NCI-H446 (cell line): ENCODE results near the gene UGCG.
A peak's percentile ranks its signal among the peaks of the same experiment; 100 is the strongest.
"Not testable (repeated sequence)": the region's sequence is repeated elsewhere in the genome, so short reads cannot be mapped to it uniquely, and the experiment has no call there.

ENCODE experiments used
- DNase-seq, 2 experiments: peaks; one replicate each; lab custom pipeline; 2025; lab: John Stamatoyannopoulos, UW

UGCG gene

DNA sequence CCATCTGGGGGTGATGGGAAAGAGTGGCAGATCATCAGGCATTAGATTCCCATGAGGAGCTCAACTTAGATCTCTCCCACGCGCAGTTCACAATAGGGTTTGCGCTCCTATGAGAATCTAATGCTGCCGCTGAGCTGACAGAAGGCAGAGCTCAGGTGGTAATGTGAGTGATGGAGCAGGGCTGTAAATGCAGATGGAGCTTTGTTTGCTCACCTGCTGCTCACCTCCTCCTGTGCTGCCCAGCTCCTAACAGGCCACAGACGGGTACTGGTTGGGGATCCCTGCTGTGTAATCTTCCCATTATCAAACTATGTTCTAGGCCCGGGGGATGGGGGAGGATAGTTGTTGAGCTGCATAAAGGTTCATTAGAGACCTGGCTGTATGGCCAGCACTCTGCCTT is 58.4 kb downstream of the UGCG start:
- DNase-seq: no peak

DNA sequence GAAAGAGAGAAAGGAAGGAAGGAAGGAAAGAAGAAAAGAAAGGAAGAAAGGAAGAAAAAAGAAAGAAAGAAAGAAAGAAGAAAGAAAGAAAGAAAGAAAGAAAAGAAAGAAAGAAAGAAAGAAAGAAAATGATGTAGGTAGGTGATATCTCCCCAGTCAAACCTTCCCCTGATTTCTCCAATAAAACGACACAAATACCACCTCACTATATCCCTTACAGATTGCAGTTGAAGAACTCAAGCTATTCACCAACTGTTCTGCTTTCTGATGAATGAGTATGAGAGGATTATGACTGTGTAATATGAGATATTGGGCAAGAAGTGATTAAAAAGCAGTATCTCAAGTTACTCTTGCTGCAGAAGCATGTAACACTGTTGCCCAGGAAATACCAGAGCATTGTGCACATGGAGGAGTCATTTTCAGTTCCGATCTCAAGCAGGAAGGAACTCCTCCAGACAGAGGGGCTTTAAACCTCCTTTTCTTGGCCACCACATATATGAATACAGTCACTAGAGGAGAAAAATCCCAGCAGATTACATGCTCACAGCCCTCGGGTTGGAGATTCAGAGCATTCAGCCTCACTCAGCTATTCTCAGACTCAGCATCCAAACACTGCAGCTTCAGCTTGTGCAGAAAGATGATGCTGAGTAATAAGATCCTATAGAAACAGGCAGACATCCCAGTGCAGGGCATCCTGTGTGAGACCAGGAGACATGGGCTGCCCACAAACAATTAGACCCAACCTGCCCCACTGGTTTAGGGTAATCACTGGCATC is 61.4 kb downstream of the UGCG start:
- no peak for DNase-seq

DNA sequence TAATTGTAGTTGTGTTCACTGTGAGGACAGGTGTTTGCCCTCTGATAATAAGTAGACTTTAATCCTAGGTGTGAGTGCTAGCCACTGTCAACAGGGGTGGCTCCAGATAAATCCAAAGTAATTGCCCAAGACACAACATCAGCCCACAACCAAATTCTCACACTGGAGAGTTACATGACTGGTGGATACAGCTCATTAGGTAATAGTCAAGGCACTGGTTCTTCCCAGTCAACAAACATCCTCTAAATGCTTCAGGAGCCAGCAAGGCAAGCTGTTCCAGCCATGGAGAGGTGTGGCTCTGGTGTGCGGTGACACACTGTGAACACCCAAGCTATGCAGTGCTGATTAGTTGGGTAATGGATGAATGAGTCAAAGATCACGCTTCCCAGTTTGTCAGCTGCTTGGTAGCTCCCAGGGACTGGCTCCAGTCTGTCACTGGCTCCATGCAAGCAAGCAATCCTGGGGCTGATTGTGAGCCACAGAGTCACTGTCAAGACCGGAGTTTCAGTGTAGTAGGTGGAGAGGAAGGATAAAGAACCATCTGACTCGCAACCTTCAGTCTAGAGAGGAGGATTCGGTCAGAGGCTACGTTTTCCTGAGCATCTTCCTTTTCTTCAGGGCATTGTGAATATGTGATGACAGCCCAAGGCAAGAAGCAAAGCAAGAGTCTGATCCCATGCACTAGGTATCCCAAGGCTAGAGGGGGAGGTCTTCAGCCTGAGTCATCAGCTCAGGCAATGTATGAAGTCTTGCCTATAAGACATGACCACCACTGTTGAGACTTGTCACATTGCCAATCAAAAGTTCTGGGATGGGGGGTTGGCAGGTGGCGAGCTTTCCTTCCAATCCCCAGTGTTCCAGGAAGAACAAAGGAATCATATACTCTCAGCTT is 63.1 kb downstream of the UGCG start:
- DNase-seq: no peak

DNA sequence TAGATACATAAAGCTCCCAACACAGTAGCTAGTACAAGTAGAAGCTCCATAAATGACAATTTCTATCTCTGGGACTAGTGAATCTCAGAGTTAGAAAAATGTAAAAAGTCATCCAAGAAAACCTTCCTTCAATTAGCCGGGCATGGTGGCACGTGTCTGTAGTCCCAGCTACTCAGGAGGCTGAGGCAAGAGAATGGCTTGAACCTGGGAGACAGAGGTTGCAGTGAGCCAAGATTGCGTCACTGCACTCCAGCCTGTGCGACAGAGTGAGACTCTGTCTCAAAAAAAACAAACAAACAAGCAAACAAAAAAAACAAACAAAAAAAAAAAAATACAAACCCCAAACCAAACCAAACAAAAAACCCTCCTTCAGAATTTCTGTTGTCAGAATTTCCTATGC is 63.9 kb downstream of the UGCG start:
- not testable (repeated sequence) for DNase-seq

DNA sequence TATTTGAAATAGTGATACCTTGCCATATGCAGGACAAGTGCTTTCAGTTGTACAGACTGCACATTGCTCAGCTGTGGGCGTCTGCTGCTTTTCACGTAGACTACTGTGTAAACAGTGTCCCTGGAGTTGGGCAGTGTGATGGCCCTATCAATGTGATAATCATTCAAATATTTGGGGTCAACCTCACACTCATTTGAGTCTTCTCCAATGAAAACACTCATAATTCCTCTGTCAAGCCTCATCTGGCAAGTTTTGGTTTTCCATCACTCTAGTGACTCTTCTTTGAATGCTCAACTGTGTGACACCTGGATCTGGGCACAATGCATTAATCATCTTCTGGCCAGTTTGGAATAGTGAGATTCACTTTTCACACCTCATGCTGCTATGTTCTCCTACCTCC is 64.4 kb downstream of the UGCG start:
- DNase-seq: no peak

DNA sequence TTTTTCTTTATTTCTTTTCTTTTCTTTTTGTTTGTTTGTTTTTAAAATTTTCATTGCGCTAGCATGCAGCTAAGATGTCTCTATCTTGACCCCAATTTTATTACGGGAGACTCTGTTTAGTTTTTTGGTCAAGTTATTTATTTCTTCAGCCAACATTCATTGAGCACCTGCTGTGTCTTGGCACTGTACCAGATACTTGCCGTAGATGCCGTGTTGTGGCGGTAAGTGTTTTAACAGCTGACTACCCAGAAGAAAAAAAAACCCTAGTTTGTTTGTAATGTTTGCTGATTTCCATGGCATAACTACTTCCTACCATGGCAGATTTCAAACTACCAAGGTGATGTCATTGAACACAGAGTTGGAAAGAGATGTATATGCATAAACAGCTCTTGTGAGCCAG is 65.0 kb downstream of the UGCG start:
- peak in 1 of 2 experiments; percentile 40 for DNase-seq

DNA sequence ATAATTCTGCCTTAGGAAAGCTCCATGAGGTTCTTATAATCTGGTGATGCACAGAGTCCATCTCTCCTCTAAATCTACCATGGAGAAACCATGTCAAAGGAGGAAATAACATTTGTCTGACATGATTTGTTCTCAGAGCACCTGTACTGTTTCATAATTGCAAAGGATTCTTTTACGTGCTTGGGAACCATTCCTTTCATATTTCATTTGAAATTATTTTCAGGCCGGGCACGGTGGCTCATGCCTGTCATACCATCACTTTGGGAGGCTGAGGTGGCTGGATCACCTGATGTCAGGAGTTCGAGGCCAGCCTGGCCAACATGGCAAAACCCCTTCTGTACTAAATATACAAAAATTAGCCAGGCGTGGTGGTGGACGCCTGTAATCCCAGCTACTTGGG is 65.4 kb downstream of the UGCG start:
- DNase-seq: no peak

DNA sequence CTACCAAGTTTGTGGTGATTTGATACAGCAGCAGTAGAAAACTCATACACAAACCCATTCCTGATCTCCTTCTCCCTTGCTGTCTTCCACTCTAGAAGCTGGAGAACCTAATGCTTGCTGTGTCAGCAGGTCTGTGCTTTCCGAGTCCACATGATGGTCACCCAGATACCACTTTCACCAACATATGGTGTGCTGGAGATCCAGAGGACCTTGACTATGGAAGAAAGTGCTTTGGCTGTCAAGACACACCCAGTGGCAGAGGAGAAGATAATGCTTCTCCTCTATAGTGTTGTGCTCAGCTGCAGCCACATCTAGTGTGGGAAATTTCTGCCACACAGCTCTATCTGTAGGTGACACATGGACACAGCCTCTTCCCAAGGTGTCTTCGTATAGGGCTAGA is 67.4 kb downstream of the UGCG start:
- DNase-seq: no peak

DNA sequence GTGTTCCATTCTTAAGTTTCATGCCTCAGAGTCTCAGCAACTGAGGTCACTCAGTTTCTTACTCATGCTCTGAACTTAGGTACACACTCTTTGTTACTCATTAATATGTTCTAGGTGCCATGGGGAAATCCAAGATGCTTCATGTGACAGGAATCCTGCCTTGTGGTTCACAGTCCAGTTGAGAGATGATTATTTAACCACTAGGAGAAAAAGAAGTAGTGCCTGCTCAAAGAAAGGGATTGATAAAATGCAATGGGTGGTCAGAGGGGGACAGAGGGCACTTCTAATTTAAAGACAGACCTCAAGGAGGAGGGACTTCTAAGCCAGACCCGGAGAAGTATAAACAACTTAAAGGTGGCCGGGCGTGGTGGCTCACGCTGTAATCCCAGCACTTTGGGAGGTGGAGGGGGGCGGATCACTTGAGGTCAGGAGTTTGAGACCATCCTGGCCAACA is 69.0 kb downstream of the UGCG start:
- DNase-seq: no peak

DNA sequence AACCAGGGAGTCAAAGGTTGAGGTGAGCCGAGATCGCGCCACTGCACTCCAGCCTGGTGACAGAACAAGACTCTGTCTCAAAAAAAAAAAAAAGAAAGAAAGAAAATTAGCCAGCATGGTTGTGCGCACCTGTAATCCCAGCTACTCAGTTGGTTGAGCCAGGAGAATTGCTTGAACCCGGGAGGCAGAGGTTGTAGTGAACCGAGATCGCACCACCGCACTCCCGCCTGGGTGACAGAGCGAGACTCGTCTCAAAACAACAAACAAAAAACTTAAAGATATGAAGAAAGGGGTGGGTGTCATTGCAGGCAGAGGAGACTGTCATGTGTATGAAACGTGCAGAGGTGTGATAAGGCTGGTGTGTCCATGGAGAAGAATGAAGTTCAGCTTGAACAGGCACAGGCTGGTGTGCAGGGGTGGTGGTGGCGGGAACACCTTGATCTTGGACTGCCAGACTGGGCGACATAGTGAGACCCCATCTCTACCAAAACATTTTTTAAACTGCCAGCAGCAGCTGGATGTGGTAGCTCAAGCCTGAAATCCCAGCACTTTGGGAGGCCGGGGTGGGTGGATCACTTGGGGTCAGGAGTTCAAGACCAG is 69.6 kb downstream of the UGCG start:
- DNase-seq: no peak

DNA sequence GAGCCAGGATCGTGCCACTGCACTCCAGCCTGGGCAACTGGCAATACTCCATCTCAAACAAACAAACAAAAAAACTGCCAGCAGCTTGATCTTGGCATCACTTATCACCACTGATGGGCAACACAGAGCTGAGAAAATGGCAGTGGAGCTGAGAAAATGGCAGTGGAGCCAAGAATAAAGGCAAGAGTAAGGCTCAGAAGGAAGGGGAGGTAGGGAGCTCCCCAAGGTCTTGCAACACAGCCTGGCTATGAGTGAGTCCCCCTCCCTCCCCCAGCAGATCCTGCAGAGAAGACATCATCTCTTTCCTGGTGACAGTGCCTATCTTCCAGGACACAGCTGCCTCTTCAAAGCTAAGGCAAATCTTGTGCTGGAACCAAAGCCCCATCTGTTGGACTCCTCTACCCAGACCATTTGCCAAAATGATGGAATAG is 70.3 kb downstream of the UGCG start:
- DNase-seq: peak in 1 of 2 experiments; percentile 3

DNA sequence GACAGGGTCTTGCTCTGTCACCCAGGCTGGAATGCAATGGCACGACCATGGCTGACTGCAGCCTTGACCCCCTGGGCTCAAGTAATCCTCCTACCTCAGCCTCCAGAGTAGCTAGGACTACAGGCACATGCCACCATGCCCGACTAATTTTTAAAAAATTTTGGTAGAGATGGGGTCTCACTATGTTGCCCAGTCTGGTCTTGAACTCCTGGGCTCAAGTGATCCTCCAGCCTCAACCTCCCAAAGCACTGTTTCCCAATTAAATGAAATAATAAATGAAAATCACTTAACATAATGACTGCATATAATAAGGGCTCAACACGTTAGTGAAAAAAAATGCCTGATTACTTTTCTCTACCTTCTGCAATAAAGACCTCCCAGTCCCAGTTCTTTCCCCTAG is 71.0 kb downstream of the UGCG start:
- no peak for DNase-seq

DNA sequence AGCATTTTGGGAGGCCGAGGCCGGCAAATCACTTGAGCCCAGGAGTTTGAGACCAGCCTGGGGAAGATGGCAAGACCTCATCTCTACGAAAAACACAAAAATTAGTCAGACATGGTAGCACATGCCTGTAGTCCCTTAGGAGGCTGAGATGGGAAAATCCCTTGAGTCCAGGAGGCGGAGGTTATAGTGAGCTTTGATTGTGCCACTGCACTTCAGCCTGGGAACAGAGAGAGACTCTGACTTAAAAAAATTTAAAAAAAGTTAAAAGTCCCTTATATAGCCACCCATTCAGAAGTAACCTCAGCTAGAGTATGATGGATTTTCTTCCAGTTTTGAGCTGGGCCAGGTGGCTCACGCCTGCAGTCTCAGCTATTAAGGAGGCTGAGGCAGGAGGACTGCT is 72.4 kb downstream of the UGCG start:
- DNase-seq: no peak

DNA sequence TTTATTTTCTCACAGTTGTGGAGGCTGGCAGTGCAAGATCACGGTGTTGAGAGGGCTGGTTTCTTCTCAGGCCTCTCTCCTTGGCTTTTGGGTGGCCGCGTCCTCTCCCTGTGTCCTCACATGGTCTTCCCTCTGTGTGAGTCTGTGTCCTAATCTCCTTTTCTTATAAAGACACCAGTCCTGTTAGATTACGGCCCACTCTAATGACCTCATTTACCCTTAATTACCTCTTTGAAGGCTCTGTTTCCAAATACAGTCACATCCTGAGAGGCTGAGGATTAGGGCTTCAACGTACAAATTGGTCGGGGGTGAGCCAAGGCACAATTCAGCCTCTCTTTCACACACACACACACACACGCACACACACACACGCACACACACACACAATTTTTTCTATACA is 73.0 kb downstream of the UGCG start:
- DNase-seq: no peak

DNA sequence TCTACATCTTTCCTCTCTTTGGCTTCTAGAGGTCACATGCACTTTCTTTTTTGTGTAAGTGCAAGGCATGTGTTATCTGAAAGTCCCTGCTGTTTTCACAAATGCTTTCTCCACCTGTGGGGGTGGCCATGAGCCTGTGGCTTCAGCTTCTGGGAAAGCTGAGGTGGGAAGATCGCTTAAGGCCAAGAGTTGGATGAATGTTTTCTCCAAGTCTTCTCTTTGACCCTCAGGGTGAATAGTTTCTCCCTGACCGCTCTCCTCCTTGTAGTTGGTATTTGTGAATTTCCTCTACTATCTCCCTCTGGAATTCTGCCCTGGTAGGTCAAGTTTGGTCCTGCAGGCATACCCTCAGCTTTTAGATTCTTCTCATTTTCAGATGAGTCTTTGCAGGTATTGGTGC is 74.2 kb downstream of the UGCG start:
- no peak for DNase-seq

DNA sequence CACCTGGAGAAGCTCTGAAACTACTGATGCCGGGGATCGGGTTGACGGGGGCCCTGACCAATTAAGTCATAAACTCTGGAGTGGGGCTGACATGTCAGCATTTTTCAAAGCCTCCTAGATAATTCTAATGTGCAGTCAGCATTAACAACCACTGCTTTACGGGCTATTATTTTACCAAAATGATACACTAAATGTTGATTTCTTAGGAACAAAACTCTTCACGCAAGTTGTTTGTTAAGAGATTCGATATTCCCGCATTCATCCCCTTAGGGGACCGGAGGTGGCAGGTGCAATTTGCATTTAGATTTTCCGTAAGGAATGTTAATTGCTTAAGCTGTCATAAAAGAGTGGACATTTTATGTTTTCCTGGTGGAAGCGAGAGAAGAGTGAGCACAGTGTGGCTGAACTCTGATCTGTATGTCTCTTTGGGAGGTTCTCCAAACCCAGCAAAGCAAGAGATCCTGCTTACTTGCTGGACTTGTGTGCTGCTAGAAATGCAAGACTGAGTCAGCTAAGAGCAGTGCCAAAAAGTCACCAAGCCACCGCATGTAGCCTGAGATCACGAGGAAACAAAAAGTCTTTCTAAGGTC is 77.6 kb downstream of the UGCG start:
- no peak for DNase-seq

DNA sequence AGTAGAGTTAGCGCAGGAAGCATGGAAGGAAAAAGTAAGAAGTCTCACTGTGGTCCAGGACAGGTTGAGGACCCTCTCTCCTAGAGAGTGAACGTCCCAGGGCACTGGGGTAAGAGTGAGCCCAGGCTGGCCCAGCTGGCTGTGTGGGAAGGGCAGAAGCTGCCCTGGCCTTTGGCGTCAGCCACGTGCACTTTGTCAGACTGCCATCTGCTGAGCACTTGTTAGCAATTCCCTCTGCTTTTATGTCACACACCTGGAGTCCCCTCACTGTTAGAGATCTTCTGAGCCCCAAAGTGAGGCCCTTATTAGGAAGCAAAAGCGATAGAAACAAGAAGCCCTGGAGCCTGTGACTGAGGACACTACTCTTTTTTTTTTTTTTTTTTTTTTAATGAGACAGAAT is 79.1 kb downstream of the UGCG start:
- DNase-seq: no peak

DNA sequence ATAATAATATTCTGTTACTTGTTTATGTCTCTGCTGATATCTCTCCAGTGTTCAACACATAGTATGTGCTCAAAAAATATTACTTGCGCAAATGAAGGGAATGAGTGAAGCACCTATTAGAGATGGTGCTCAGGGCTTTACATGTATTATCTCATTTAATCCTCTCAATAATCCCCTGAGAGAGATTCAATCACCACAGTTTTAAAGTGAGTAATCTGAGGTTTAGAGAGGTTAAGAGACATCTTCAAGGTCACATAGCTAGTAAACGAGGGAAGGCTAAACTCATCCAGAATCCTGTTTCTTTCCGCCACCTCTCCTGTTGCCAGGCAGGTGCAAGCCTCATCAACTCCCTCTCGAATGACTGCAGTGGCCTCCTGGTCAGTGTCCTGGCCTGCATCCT is 82.0 kb downstream of the UGCG start:
- no peak for DNase-seq

DNA sequence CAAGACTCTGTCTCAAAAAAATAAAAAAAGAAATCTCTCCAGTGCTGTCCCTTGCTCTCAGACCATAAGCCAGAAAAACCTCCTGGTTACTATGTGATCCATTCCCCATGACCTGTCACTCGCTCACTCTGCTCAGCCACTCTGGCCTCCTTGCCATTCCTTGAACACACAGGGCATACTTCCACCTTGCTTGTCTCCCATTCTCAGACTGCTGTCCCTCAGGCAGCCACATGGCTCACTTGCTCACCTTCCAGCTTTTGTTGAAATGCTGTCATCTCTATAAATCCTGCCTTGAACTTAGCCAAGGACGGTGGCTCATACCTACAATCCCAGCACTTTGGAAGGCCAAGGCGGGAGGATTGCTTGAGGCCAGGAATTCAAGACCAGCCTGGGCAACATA is 82.9 kb downstream of the UGCG start:
- no peak for DNase-seq

DNA sequence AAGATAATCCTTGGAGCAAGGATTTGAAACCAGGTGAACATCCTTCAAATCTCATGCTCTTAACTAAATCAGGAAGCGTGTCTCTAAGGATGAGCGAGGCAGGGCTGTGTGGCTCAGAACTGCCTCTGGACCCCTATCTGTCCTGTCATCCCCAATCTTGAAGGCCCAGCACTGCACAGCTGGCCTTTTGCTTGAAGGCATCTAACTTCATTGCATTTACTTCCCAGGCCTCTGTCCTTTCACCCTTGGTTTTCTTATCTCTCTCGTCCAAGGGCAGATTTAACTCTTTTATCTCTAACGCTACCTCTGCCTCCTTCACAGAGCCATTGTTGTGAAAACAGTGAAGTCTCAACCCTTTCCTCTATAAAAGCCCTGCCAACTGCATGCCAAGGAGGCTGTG is 83.8 kb downstream of the UGCG start:
- DNase-seq: no peak

DNA sequence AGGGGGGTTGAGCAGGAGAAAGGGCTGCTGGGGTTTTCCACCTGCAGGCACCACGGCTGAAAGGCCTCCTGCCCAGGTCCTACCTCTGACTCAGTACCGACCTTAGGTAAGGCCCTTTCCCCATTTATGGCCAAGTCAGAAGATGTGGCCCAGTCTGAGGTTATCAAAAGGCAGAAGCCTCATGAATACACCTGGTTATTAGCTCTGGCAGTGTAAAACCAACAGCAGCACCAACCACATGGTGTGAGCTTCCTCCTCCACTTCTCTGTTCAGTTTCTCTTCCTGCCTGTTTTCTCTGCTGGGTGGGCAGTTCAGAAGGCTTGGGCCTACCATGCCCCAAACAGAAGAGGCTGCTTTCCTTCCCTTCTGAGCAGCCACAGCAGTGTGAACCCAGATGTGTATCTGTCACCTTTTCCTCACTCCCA is 86.9 kb downstream of the UGCG start:
- DNase-seq: no peak

DNA sequence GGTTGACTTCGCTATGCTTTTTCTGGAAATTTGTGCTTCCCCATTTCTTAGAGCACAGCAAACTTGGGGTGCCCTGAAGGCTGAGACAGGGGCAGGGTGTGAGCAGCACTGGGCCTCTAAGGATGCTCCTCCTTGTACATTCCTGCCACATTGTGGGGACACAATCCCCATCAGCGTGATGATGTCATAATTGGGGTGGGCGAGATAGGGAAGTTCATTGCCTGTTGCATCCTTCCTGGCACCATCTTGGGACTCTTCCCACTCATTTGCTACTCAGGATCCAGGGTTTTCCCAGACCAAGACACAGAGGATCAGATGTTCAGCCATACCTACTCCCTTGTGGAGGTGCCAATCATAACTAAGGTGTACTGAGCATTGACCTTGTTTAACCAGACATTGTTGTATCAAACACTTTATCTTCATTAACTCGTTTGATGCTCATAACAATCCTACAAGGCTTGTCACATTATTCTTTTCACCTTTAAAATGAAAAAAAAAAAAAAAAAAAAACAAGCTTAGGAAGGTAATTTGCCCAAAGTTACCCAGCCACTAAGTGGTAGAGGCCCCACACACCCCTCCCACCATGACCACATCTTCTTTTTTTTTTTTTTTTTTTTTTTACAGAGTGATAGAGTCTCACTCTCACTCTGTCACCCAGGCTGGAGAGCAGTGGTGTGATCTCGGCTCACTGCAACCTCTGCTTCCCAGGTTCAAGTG is 87.6 kb downstream of the UGCG start:
- DNase-seq: no peak
